ENCODE results near the gene COL6A2.

- TF ChIP-seq, protein P1, sequence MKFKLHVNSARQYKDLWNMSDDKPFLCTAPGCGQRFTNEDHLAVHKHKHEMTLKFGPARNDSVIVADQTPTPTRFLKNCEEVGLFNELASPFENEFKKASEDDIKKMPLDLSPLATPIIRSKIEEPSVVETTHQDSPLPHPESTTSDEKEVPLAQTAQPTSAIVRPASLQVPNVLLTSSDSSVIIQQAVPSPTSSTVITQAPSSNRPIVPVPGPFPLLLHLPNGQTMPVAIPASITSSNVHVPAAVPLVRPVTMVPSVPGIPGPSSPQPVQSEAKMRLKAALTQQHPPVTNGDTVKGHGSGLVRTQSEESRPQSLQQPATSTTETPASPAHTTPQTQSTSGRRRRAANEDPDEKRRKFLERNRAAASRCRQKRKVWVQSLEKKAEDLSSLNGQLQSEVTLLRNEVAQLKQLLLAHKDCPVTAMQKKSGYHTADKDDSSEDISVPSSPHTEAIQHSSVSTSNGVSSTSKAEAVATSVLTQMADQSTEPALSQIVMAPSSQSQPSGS (IDR thresholded peaks at IDR 0.05; ENCODE audit: low read length) = no peak
- TF ChIP-seq NRF1 (conservative IDR thresholded peaks at IDR 0.05; ENCODE audit: low read depth, low read length) = no peak
- no peak for TF ChIP-seq MAX (IDR thresholded peaks at IDR 0.05; ENCODE audit: low read depth, low read length)
- no peak for TF ChIP-seq CUX1 (IDR thresholded peaks at IDR 0.05; ENCODE audit: insufficient replicate concordance, low read depth, low read length)
- no peak for TF ChIP-seq POLR2A (IDR thresholded peaks at IDR 0.05; ENCODE audit: low read depth, low read length)
- TF ChIP-seq CREB1 (IDR thresholded peaks at IDR 0.05; ENCODE audit: low read depth) = no peak
- TF ChIP-seq SIN3A (IDR thresholded peaks at IDR 0.05; ENCODE audit: low read depth, low read length) = no peak
- TF ChIP-seq ZNF687 (IDR thresholded peaks at IDR 0.05) = no peak
- no peak for TF ChIP-seq POLR2AphosphoS5 (IDR thresholded peaks at IDR 0.05; ENCODE audit: low read length)
- no peak for TF ChIP-seq YBX1 (IDR thresholded peaks at IDR 0.05)
- no peak for TF ChIP-seq MYC (IDR thresholded peaks at IDR 0.05; ENCODE audit: insufficient read depth, insufficient read length, insufficient replicate concordance, low read length, severe bottlenecking)
These were observed 3.4 kb upstream of the COL6A2 start for GRCh38 chr21:46094401-46095082.
